GM18517 (cell line): Measurements from ENCODE around the gene GPR75.

Experiments used
- ATAC-seq: cut with Tn5 transposase; IDR thresholded peaks from one replicate; pipeline ENCODE4 v1.9.1; 2021; ENCODE audit warnings: mild to moderate bottlenecking, moderate library complexity; ENCODE audit not compliant: unreplicated experiment

The GPR75 gene

GRCh38 chr2:53859206-53860181 is at the start of gene GPR75:
TSS of gene GPR75 (minus strand) at chr2:53859967. CDS start at chr2:53854756, 5,211 bp downstream.
- ATAC-seq, result no peak

- ATAC-seq, result no peak
Measured at GRCh38 chr2:53907582-53907981, 47.8 kb upstream of the GPR75 start.

GRCh38 chr2:53905396-53905795 is 45.6 kb upstream of the GPR75 start:
- no peak for ATAC-seq

- no peak for ATAC-seq
Measured at GRCh38 chr2:53903011-53903410, 43.2 kb upstream of the GPR75 start.

GRCh38 chr2:53901192-53901591 is 41.4 kb upstream of the GPR75 start:
- no peak for ATAC-seq

GRCh38 chr2:53896864-53897263 is 37.1 kb upstream of the GPR75 start:
- no peak for ATAC-seq

GRCh38 chr2:53886406-53887280 is 26.9 kb upstream of the GPR75 start:
- no peak for ATAC-seq

GRCh38 chr2:53884883-53885282 is 25.1 kb upstream of the GPR75 start:
- no peak for ATAC-seq

- ATAC-seq, result no peak
Measured at GRCh38 chr2:53881986-53882385, 22.2 kb upstream of the GPR75 start.

- no peak for ATAC-seq
Measured at GRCh38 chr2:53881360-53881759, 21.6 kb upstream of the GPR75 start.

GRCh38 chr2:53880756-53881155 is 21.0 kb upstream of the GPR75 start:
- ATAC-seq, result no peak

- no peak for ATAC-seq
Measured at GRCh38 chr2:53877556-53877955, 17.8 kb upstream of the GPR75 start.

GRCh38 chr2:53877112-53877511 is 17.3 kb upstream of the GPR75 start:
- no peak for ATAC-seq

- no peak for ATAC-seq
Measured at GRCh38 chr2:53874401-53874950, 14.7 kb upstream of the GPR75 start.

- ATAC-seq, result no peak
Measured at GRCh38 chr2:53867773-53868172, 8.0 kb upstream of the GPR75 start.

GRCh38 chr2:53867169-53867568 is 7.4 kb upstream of the GPR75 start:
- ATAC-seq, result no peak

- no peak for ATAC-seq
Measured at GRCh38 chr2:53865962-53866361, 6.2 kb upstream of the GPR75 start.

GRCh38 chr2:53865264-53865663 is 5.5 kb upstream of the GPR75 start:
- ATAC-seq, result no peak

- no peak for ATAC-seq
Measured at GRCh38 chr2:53863538-53864227, 3.9 kb upstream of the GPR75 start.

GRCh38 chr2:53861824-53862223 is 2.1 kb upstream of the GPR75 start:
- ATAC-seq, result no peak

GRCh38 chr2:53856272-53856671 is 3.5 kb downstream of the GPR75 start:
- no peak for ATAC-seq
